HCT116 (cell line): ENCODE measurements around the gene RPL13A. TPM values are rescaled to one million over a fixed set of nuclear protein-coding genes. Genes with fewer than 3 reads are reported as not detected.

Experiments used
- ATAC-seq: fragments of 200-7000 bp; cut with Tn5 transposase; 2 replicates; pipeline ENCODE4 v1.9.1; 2020; ENCODE audit warnings: mild to moderate bottlenecking, moderate library complexity
- BruUV-seq: library from RNA; stranded (reverse); fragments of 400-500 nt; replicated peaks from 2 replicates; lab custom pipeline; 2021; lab: Mats Ljungman, UMichigan
- CTCF ChIA-PET: fragments of 300-600 bp; sonication (Branson Sonifier 250); formaldehyde crosslinking; loops from one replicate; lab custom pipeline; 2021; ENCODE audit warnings: antibody characterized with exemption; lab: Charles Lee
- POLR2A ChIA-PET: fragments of 300-600, 350-600 bp; sonication (Branson Sonifier 250); formaldehyde crosslinking; loops from one replicate; lab custom pipeline; 2021; ENCODE audit warnings: antibody characterized with exemption; lab: Charles Lee
- RAD21 ChIA-PET, 2 experiments: fragments of 300-600 bp; sonication (Branson Sonifier 250); formaldehyde crosslinking; loops; one replicate each; lab custom pipeline; 2023; ENCODE audit warnings: low total read pairs in 2 of 2; ENCODE audit not compliant: uncharacterized antibody in 2 of 2, unreplicated experiment in 2 of 2, low non-redundant PET in 1 of 2; lab: Charles Lee
- DNase-seq: peaks from one replicate; pipeline ENCODE4 v3.0.0-alpha.2; 2010; ENCODE audit warnings: low read depth, low spot score
- H2AFZ ChIP-seq: fragments of 200-600 bp; shearing (Covaris generic), sonication (generic); 2 replicates; pipeline ENCODE4 v1.6.1; 2017; ENCODE audit warnings: low read depth, mixed run types, mixed read lengths, antibody characterized with exemption, low read length; ENCODE audit not compliant: poor library complexity, severe bottlenecking
- H3K27ac ChIP-seq: 2 replicates; pipeline ENCODE4 v1.5.1; 2012; ENCODE audit warnings: low read depth, low read length
- H3K27me3 ChIP-seq: fragments of 200-600 bp; sonication (generic); 2 replicates; pipeline ENCODE4 v1.6.1; 2016; ENCODE audit warnings: mixed run types, low read length, mixed read lengths; ENCODE audit not compliant: insufficient read depth
- H3K36me3 ChIP-seq, 2 experiments: fragments of 200-500 bp in 1 of 2; fragments of 200-600 bp in 1 of 2; sonication (Bioruptor generic) in 1 of 2; sonication (generic) in 1 of 2; 2 replicates each; pipeline versions ENCODE4 v1.5.1 to v1.6.1; 2014 to 2016; ENCODE audit warnings: low read length in 2 of 2, inconsistent platforms in 1 of 2, mixed read lengths in 1 of 2, mixed run types in 1 of 2; ENCODE audit not compliant: insufficient read depth in 2 of 2, control insufficient read depth in 1 of 2
- H3K4me1 ChIP-seq, 2 experiments: fragments of 200-600 bp in 1 of 2; sonication (generic) in 1 of 2; 2 replicates each; pipeline versions ENCODE4 v1.5.1 to v1.6.1; 2012 to 2017; ENCODE audit warnings: low read length in 2 of 2, inconsistent platforms in 1 of 2, mild to moderate bottlenecking in 1 of 2, mixed read lengths in 1 of 2, mixed run types in 1 of 2, moderate library complexity in 1 of 2; ENCODE audit not compliant: insufficient read depth in 2 of 2, control insufficient read depth in 1 of 2
- H3K4me2 ChIP-seq: fragments of 200-600 bp; sonication (generic); 2 replicates; pipeline ENCODE4 v1.6.1; 2017; ENCODE audit warnings: mixed run types, low read length, mixed read lengths
- H3K4me3 ChIP-seq, 2 experiments: fragments of 200-600 bp in 1 of 2; sonication (generic) in 1 of 2; replicated peaks in 1 of 2; 2 replicates each; pipeline ENCODE4 v1.5.1; 2011 to 2016; ENCODE audit warnings: low read length in 2 of 2, control low read depth in 1 of 2, low read depth in 1 of 2, mild to moderate bottlenecking in 1 of 2, mixed read lengths in 1 of 2, mixed run types in 1 of 2
- H3K79me2 ChIP-seq: fragments of 200-600 bp; sonication (generic); 2 replicates; pipeline ENCODE4 v1.6.1; 2017; ENCODE audit warnings: mild to moderate bottlenecking, mixed run types, low read length, moderate library complexity, mixed read lengths; ENCODE audit not compliant: insufficient read depth
- H3K9ac ChIP-seq: fragments of 200-600 bp; sonication (generic); 2 replicates; pipeline ENCODE4 v1.6.1; 2016; ENCODE audit warnings: low read length, mixed read lengths
- H3K9me2 ChIP-seq: fragments of 200-600 bp; sonication (generic), shearing (Covaris generic); 2 replicates; pipeline ENCODE4 v1.6.1; 2017; ENCODE audit warnings: mixed run types, mild to moderate bottlenecking, moderate library complexity; ENCODE audit not compliant: insufficient read depth
- H3K9me3 ChIP-seq, 2 experiments: fragments of 200-500 bp in 1 of 2; fragments of 200-600 bp in 1 of 2; sonication (Bioruptor generic) in 1 of 2; sonication (generic) in 1 of 2; 2 replicates each; pipeline ENCODE4 v1.6.1; 2014 to 2017; ENCODE audit warnings: low read length in 2 of 2, mixed read lengths in 2 of 2, inconsistent platforms in 1 of 2, low read depth in 1 of 2, mild to moderate bottlenecking in 1 of 2, mixed run types in 1 of 2, moderate library complexity in 1 of 2; ENCODE audit not compliant: control insufficient read depth in 1 of 2, insufficient read depth in 1 of 2
- H4K20me1 ChIP-seq: fragments of 200-600 bp; sonication (generic), shearing (Covaris generic); 2 replicates; pipeline ENCODE4 v1.6.1; 2017; ENCODE audit warnings: mixed run types, mild to moderate bottlenecking, moderate library complexity; ENCODE audit not compliant: insufficient read depth
- EGR1 ChIP-seq: IDR thresholded peaks from 2 replicates; pipeline ENCODE4 v1.6.1; 2012; ENCODE audit warnings: low read depth
- ELF1 ChIP-seq: IDR thresholded peaks from 2 replicates; pipeline ENCODE4 v1.6.1; 2012; ENCODE audit warnings: low read depth, borderline replicate concordance
- JUND ChIP-seq: IDR thresholded peaks from 2 replicates; pipeline ENCODE4 v1.6.1; 2012
- POLR2A ChIP-seq: IDR thresholded peaks from 2 replicates; pipeline ENCODE4 v1.7.0; 2011; ENCODE audit warnings: borderline replicate concordance; ENCODE audit not compliant: insufficient read depth, insufficient read length; ENCODE audit errors: extremely low read depth
- POLR2AphosphoS5 ChIP-seq: IDR thresholded peaks from 2 replicates; pipeline ENCODE4 v1.6.1; 2011; ENCODE audit warnings: mild to moderate bottlenecking, low read depth, low read length, moderate library complexity
- SIN3A ChIP-seq: IDR thresholded peaks from 2 replicates; pipeline ENCODE4 v1.6.1; 2012; ENCODE audit warnings: low read depth
- SP1 ChIP-seq: IDR thresholded peaks from 2 replicates; pipeline ENCODE4 v1.6.1; 2012; ENCODE audit warnings: low read depth
- TCF7L2 ChIP-seq: IDR thresholded peaks from 2 replicates; pipeline ENCODE4 v1.7.0; 2011; ENCODE audit warnings: borderline replicate concordance, inconsistent platforms; ENCODE audit not compliant: insufficient read depth, insufficient read length; ENCODE audit errors: extremely low read depth
- YY1 ChIP-seq: IDR thresholded peaks from 2 replicates; pipeline ENCODE4 v1.6.1; 2011; ENCODE audit warnings: low read length, low read depth, moderate library complexity, mild to moderate bottlenecking; ENCODE audit not compliant: insufficient replicate concordance; ENCODE audit errors: extremely low read depth
- ZFX ChIP-seq: fragments of 450-650 bp; IDR thresholded peaks from 2 replicates; pipeline ENCODE4 v1.6.1; 2017
- ZNF274 ChIP-seq: fragments of 200-500 bp; sonication (Bioruptor generic); IDR thresholded peaks from 2 replicates; pipeline ENCODE4 v1.6.1; 2014; ENCODE audit warnings: mild to moderate bottlenecking, low read depth, low read length, inconsistent platforms
- intact Hi-C: fragments of 100-400 bp; cut with micrococcal nuclease; formaldehyde crosslinking; loops from 2 replicates; pipeline ENCODE4 v1.10.0; 2022
- total RNA-seq: library from RNA; stranded (reverse); gene quantifications from one replicate; pipeline ENCODE4 v1.2.1, GENCODE V29; 2021; ENCODE audit not compliant: unreplicated experiment
- TF ChIP-seq, protein P1 (sequence below): IDR thresholded peaks from 2 replicates; pipeline ENCODE4 v1.6.1; 2012
- TF ChIP-seq, protein P2 (sequence below): IDR thresholded peaks from 2 replicates; pipeline ENCODE4 v1.6.1; 2012
- TF ChIP-seq, protein P3 (sequence below): IDR thresholded peaks from 2 replicates; pipeline ENCODE4 v1.6.1; 2011; ENCODE audit warnings: mild to moderate bottlenecking, low read length, moderate library complexity; ENCODE audit not compliant: insufficient replicate concordance; ENCODE audit errors: extremely low read depth

Gene RPL13A
- total RNA-seq, 1 experiment from 2014 or later = 3,719 TPM

DNA sequence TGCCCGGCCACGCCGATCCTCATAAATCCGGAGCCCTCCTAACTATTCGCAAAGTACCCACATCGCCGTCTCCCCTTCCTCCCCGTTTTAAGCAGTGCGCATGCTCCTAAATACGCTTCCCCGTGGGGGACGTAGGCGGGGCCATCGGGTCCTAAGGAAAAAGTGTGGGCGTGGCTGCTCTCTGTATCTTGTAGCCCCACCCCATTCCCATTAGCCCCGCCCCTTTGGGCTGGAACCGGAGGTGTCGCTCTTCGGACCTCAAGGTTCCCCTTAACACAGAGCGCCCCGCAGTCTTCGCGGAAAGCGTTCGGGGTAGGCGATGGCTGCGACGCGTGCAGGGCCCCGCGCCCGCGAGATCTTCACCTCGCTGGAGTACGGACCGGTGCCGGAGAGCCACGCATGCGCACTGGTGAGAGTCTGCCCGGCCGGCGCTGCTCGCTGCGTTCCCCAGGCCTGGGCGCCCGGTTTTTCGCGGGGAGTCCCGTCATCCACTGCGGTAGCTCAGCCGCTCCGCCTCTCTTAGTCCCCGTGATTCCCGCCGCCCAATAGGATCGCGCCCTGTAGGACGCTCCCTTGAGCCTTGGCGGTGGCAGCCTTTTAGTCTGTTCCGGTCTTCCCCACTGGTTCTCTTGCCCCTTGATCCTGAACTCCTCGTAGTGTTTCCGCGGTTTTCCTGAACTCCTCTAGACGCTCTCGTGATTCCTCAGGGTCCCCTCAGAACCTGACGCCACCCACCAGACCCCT lies 34.2 kb upstream of the RPL13A start, which contains the start of gene ALDH16A1:
TSS of gene ALDH16A1 (plus strand) at position 213 of the 744 bp plus-strand sequence. CDS start at position 320, 107 bp downstream.
- CTCF ChIA-PET = interaction anchor here (0.5 to 2.0 kb wide), 11 partner anchors 11 to 460 kb away, joined by 3 to 11 read pairs (median 5); partner anchors contain the start of genes FLT3LG, GYS1 and RUVBL2
- Histone ChIP-seq H3K27ac (peak within 1 kb of the TSS; percentile 91), H3K36me3 (peaks cover 6 to 11% of the 10 kb centered on the region in 2 experiments; a peak in 2 of 4 replicates), H4K20me1 (no peaks in the 10 kb centered on the region), H3K27me3 (no peaks in the 10 kb centered on the region), H3K9me3 (no peaks in the 10 kb centered on the region), H3K79me2 (peaks cover 41% of the 10 kb centered on the region), H3K9me2 (no peaks in the 10 kb centered on the region), H3K4me1 (peaks cover 17 to 31% of the 10 kb centered on the region in 2 experiments; a peak in 3 of 4 replicates), H2AFZ (no peak within 1 kb of the TSS), H3K4me2 (peak within 1 kb of the TSS; percentile 90), H3K9ac (peak within 1 kb of the TSS; percentile 99), H3K4me3 (peak within 1 kb of the TSS; percentile 98 to 100)
- POLR2A ChIA-PET = interaction anchor here (0.6 to 2.9 kb wide), 19 partner anchors 10 to 1090 kb away, joined by 3 to 17 read pairs (median 4); partner anchors contain the start of genes DKKL1, RPS11, RRAS and TMEM143
- no TSS peak for BruUV-seq
- ATAC-seq = peak; percentile 88
- intact Hi-C loops = no loop called here
- TF ChIP-seq YY1 (peak; percentile 43), ZFX (peak; percentile 46; the same call in 1 of the 2 replicates), POLR2A (peak; percentile 84), JUND (no peak), SIN3A (peak; percentile 69), ELF1 (no peak; the same call in 1 of the 2 replicates), ZNF274 (no peak), POLR2AphosphoS5 (peak; percentile 98), SP1 (peak; percentile 62), EGR1 (peak; percentile 76), TCF7L2 (no peak)
- TF ChIP-seq, protein P1, sequence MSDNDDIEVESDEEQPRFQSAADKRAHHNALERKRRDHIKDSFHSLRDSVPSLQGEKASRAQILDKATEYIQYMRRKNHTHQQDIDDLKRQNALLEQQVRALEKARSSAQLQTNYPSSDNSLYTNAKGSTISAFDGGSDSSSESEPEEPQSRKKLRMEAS = peak; percentile 76
- TF ChIP-seq, protein P2, sequence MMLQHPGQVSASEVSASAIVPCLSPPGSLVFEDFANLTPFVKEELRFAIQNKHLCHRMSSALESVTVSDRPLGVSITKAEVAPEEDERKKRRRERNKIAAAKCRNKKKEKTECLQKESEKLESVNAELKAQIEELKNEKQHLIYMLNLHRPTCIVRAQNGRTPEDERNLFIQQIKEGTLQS = no peak
- TF ChIP-seq, protein P3, sequence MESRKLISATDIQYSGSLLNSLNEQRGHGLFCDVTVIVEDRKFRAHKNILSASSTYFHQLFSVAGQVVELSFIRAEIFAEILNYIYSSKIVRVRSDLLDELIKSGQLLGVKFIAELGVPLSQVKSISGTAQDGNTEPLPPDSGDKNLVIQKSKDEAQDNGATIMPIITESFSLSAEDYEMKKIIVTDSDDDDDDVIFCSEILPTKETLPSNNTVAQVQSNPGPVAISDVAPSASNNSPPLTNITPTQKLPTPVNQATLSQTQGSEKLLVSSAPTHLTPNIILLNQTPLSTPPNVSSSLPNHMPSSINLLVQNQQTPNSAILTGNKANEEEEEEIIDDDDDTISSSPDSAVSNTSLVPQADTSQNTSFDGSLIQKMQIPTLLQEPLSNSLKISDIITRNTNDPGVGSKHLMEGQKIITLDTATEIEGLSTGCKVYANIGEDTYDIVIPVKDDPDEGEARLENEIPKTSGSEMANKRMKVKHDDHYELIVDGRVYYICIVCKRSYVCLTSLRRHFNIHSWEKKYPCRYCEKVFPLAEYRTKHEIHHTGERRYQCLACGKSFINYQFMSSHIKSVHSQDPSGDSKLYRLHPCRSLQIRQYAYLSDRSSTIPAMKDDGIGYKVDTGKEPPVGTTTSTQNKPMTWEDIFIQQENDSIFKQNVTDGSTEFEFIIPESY = peak; percentile 15
- RAD21 ChIA-PET = no interaction called here
- peak; percentile 94 for DNase-seq
